Keratinocyte (primary cell): Measurements from ENCODE around the gene ZCCHC13.

Experiments
- CTCF ChIP-seq, 3 experiments: IDR thresholded peaks in 1 of 3; conservative IDR thresholded peaks in 1 of 3; optimal IDR thresholded peaks in 1 of 3; 2 replicates in 2 of 3; 3 replicates in 1 of 3; pipeline versions ENCODE3 to v1.5.1; 2011; ENCODE audit warnings: low read length in 3 of 3, mild to moderate bottlenecking in 3 of 3, moderate library complexity in 2 of 3, control low read depth in 1 of 3, inconsistent platforms in 1 of 3; ENCODE audit not compliant: insufficient read depth in 2 of 3; ENCODE audit errors: extremely low read depth in 1 of 3
- EZH2 ChIP-seq: IDR thresholded peaks from one replicate; pipeline ENCODE4 v1.6.1; 2012; ENCODE audit warnings: inconsistent platforms, mild to moderate bottlenecking, low read length, moderate library complexity

- TF ChIP-seq CTCF (optimal IDR thresholded peaks at IDR 0.05 in 1 of 3, IDR thresholded peaks at IDR 0.05 in 1 of 3, conservative IDR thresholded peaks at IDR 0.05 in 1 of 3; ENCODE audit: extremely low read depth in 1 of 3, insufficient read depth in 2 of 3, low read length in 3 of 3): no peak
- TF ChIP-seq EZH2: no peak
These were observed 19.5 kb upstream of the ZCCHC13 start for GRCh38 chrX:74284391-74284952.
